Endothelial cell (in vitro differentiated cells): ENCODE results near the gene AHCYL1. TPM values are rescaled to one million over a fixed set of nuclear protein-coding genes. Genes with fewer than 3 reads are reported as not detected.

Source experiments
- DNase-seq: peaks from one replicate; pipeline ENCODE4 v3.0.0; 2021; ENCODE audit warnings: low spot score
- H3K27ac Mint-ChIP-seq: one replicate; pipeline ENCODE4 v1.8.0; 2021; ENCODE audit warnings: mixed read lengths, inconsistent platforms; ENCODE audit not compliant: unreplicated experiment
- H3K27me3 Mint-ChIP-seq: one replicate; pipeline ENCODE4 v1.8.0; 2021; ENCODE audit warnings: mild to moderate bottlenecking, moderate library complexity, mixed read lengths, inconsistent platforms; ENCODE audit not compliant: unreplicated experiment
- H3K36me3 Mint-ChIP-seq: one replicate; pipeline ENCODE4 v1.8.0; 2021; ENCODE audit warnings: mild to moderate bottlenecking, low read depth, mixed read lengths, inconsistent platforms; ENCODE audit not compliant: unreplicated experiment
- H3K4me1 Mint-ChIP-seq: one replicate; pipeline ENCODE4 v1.8.0; 2021; ENCODE audit warnings: mild to moderate bottlenecking, mixed read lengths, inconsistent platforms; ENCODE audit not compliant: unreplicated experiment
- H3K4me3 Mint-ChIP-seq: one replicate; pipeline ENCODE4 v1.8.0; 2021; ENCODE audit warnings: mild to moderate bottlenecking, mixed read lengths, inconsistent platforms; ENCODE audit not compliant: unreplicated experiment
- H3K9me3 Mint-ChIP-seq: one replicate; pipeline ENCODE4 v1.8.0; 2021; ENCODE audit warnings: mixed read lengths, inconsistent platforms; ENCODE audit not compliant: unreplicated experiment
- total RNA-seq: library from RNA; stranded (reverse); fragmentation: NEBNext Ultra II Directional; extraction: Animal tissue kit (Norgen Biotek cat#: 25700); gene quantifications from one replicate; pipeline ENCODE4 v1.2.1, GENCODE V29; 2021; ENCODE audit not compliant: unreplicated experiment
- TF ChIP-seq, protein P1 (sequence below): fragments of 200-600 bp; sonication (generic); IDR thresholded peaks from one replicate; pipeline ENCODE4 v1.5.0; 2021; ENCODE audit warnings: antibody characterized with exemption; ENCODE audit not compliant: unreplicated experiment

AHCYL1 gene
- total RNA-seq, 1 donor from 2014 or later: 63.7 TPM

- Mint-ChIP-seq H3K4me3 (peak overlapping the region; percentile 97), H3K4me1 (peaks cover 37% of the 10 kb centered on the region), H3K27ac (peak overlapping the region; percentile 52), H3K36me3 (no peaks in the 10 kb centered on the region), H3K9me3 (no peaks in the 10 kb centered on the region), H3K27me3 (peaks cover 3% of the 10 kb centered on the region)
- TF ChIP-seq, protein P1, sequence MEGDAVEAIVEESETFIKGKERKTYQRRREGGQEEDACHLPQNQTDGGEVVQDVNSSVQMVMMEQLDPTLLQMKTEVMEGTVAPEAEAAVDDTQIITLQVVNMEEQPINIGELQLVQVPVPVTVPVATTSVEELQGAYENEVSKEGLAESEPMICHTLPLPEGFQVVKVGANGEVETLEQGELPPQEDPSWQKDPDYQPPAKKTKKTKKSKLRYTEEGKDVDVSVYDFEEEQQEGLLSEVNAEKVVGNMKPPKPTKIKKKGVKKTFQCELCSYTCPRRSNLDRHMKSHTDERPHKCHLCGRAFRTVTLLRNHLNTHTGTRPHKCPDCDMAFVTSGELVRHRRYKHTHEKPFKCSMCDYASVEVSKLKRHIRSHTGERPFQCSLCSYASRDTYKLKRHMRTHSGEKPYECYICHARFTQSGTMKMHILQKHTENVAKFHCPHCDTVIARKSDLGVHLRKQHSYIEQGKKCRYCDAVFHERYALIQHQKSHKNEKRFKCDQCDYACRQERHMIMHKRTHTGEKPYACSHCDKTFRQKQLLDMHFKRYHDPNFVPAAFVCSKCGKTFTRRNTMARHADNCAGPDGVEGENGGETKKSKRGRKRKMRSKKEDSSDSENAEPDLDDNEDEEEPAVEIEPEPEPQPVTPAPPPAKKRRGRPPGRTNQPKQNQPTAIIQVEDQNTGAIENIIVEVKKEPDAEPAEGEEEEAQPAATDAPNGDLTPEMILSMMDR: no peak
- no peak for DNase-seq
These were observed 980 bp upstream of the AHCYL1 start for GRCh38 chr1:109983380-109984189.

DNA sequence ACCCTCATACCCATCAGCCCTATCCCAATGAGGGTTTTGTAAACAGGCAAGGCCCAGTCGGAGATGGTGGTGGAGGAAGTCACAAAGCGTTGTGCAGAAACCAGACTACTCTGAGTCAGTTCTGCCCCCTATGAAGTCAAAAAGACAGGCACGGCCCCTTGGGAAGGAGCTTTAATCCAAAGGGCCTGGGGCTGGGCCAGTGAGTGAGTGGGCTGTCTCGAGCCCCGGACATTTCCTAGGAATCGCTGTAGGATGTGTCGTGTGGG, 442 bp upstream of the AHCYL1 start:
- peaks cover 3% of the 10 kb centered on the region for H3K27me3 Mint-ChIP-seq
- DNase-seq: no peak

DNA sequence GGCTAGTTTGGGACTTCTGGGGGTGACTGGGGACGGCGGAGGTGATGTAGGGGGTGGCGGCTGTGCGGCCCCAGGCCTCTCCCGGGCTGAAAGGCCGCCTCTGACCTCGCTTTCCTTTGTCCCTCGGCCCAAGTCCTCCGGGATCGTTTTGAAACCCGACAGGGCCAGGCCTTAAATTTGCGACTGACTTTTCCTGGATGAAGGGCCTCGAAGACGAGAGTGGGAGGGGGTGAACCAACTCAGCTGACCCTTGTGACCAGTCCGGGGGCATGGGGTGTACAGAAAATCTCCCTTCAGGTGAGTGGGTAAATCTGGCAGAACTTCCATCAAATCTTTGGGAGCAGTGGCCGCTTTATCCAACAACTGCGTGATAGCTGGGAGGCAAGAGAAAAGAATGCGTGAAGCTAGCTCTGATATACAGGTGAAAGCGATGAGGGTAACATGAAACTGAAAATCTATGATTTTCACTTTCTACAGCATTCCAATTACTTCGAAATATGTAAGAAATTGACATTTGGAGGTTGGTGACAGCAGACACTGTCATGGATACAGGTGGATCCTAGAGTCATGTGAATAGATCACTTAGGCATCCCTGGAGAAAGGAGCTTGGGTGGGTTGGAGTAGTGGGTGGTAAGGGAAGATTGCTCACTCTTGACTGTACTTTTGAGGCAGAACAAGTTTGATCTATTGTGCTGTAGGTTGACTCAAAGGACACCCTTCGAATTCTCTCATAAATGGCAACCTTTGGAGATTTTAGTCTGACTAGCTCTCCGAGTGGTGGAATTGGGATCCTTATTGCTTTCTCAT, 885 bp downstream of the AHCYL1 start:
- H3K9me3 Mint-ChIP-seq: no peaks in the 10 kb centered on the region
- DNase-seq: no peak
- H3K4me1 Mint-ChIP-seq: peaks cover 25% of the 10 kb centered on the region
- peak overlapping the region; percentile 70 for H3K27ac Mint-ChIP-seq
- H3K4me3 Mint-ChIP-seq: peak overlapping the region; percentile 97
- peaks cover 3% of the 10 kb centered on the region for H3K27me3 Mint-ChIP-seq
- H3K36me3 Mint-ChIP-seq: no peaks in the 10 kb centered on the region
- TF ChIP-seq, protein P1: no peak

More for the DNA sequence above, 442 bp upstream of the AHCYL1 start:
- H3K36me3 Mint-ChIP-seq: no peaks in the 10 kb centered on the region
- H3K27ac Mint-ChIP-seq: no peak overlapping the region
- TF ChIP-seq, protein P1: no peak
- H3K9me3 Mint-ChIP-seq: no peaks in the 10 kb centered on the region
- H3K4me3 Mint-ChIP-seq: peak overlapping the region; percentile 97
- peaks cover 34% of the 10 kb centered on the region for H3K4me1 Mint-ChIP-seq

- Mint-ChIP-seq H3K4me3 (peak overlapping the region; percentile 97), H3K27me3 (peaks cover 3% of the 10 kb centered on the region), H3K36me3 (no peaks in the 10 kb centered on the region), H3K9me3 (no peaks in the 10 kb centered on the region), H3K27ac (no peak overlapping the region), H3K4me1 (peaks cover 25% of the 10 kb centered on the region)
- DNase-seq: no peak
- TF ChIP-seq, protein P1: no peak
These were observed 1.5 kb downstream of the AHCYL1 start for GRCh38 chr1:109986054-109986444.

DNA sequence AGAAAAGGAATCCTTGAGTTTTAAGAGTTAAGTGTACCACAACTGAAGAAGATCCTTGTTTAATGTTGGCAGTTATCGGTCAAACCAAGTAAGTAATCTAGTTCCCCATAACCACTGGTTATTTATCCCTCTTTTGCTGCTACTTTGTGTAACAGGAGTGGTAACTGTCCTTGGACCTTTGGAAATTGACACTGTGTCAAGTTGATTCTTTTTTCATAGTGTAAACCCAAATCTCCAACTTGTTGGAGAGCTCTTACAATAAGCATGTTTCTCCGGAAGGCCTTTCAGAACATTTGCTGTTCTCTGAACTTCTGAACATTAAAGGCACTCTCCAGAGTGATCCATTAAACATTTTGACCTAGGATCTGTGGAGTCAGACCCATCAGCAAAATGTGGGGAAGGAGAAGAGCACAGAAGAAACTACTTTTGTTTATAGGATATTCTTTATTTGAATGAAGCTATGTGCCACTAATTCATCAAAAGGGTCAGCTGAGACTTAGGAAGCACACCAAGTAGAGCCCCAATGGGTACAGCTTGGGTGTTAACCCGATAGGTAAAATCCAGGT, 3.9 kb downstream of the AHCYL1 start:
- Mint-ChIP-seq H3K36me3 (no peaks in the 10 kb centered on the region), H3K4me1 (peaks cover 21% of the 10 kb centered on the region), H3K9me3 (no peaks in the 10 kb centered on the region), H3K27me3 (peaks cover 2% of the 10 kb centered on the region), H3K4me3 (no peak overlapping the region), H3K27ac (no peak overlapping the region)
- TF ChIP-seq, protein P1: no peak
- no peak for DNase-seq
